NCI-H1436 treated with DMSO at 0.1 percent for 48 hours (cell line): ENCODE data around the gene METTL2A.
"Not testable (repeated sequence)": the region's sequence is repeated elsewhere in the genome, so short reads cannot be mapped to it uniquely, and the experiment has no call there.

Experiments
- DNase-seq: peaks from one replicate; lab custom pipeline; 2025; lab: John Stamatoyannopoulos, UW

METTL2A gene

DNA sequence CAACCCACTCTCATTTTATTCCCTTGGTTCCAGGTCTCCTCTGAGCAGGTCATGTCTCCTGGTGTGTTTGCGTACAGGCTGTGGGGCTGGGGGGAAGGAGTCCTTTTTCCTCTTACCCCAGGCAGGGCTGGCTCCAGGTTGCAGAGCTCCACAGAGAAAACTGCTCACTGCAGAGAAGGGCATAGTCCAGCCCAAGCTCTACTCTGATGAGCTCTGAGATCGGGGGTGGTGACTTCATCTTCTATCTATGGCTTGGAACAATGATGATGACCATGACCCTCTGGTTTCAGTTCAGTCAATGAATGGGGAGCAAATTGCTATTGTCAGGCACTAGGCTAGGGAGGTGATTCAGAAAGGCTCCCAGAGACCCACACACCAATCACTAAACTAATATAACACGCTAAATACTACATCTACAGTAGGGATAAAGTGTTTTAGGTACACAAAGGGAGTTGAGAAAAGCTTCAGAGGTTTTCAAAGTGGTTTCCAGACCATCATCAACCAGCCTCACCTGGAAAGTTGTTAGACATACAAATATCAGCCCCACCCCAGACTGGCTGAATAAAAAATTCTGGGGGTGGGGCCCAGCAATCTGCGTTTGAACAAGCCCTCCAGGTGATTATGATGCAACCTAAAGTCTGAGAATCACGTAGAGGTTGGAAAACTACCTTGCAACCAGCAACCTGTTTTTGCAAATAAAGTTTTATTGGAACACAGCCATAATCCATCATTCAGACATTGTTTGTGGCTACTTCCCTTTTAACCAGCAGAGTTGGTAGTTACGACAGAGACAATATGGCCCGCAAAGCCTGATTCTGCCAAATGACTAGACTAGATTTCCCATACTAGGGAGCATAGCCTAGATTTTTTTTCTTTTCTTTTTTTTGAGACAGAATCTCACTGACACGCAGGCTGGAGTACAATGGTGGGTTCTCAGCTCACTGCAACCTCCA is 49.6 kb downstream of the METTL2A start:
- DNase-seq, result not testable (repeated sequence)

DNA sequence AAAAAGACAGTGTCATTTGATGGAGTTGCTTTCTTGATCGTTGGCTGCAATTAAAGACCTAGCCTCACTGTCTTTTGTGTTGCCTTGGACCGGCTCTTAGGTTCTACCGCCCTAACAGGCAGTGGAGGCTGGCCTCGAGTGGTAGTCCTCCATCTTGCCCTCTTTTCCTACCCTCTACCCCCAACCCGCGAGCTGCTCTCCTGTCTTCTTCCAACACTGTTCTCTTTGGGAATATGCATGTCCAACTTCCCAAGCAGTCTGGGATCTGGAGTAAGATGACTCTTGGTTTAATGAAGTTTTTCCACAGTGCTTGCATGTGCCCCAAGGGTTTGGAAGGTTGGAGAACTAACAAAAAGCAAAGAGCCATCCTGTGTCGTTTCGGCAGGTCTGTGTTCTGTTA is 53.4 kb downstream of the METTL2A start:
- DNase-seq, result not testable (repeated sequence)

DNA sequence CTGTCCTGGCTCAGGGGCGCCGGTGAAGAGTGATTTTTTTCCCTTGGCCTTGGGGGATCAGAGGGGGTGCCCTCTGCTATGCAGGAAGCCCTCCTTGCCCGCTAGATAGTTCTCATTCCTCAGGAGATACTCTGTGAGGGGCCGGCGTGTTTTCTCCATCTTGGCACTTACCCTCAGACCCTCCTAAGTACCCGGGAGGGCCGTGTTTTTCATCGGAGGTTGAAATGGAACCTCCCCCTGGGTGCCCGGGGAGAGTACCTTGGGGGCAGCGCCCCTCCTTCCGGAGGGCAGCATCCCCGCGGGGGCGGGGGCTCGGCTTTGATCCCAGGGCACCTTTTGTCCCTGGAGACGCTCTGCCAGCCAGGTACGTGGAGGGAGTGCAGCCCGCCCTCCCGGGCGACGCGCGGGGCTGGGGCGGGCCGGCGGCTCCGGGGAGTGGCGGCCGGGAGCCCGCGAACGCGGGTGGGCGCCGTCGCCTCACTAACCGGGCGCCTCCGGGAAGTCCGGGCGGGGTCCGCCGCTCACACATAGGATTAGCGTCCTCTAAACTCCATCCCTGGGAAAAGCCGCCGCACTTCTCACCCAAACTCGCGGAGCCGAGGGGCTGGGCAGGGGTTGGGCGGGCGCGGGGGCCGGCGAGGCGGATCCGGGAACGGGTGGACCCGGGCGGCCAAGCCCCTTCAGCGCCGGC is 54.2 kb downstream of the METTL2A start:
- DNase-seq, result not testable (repeated sequence)

DNA sequence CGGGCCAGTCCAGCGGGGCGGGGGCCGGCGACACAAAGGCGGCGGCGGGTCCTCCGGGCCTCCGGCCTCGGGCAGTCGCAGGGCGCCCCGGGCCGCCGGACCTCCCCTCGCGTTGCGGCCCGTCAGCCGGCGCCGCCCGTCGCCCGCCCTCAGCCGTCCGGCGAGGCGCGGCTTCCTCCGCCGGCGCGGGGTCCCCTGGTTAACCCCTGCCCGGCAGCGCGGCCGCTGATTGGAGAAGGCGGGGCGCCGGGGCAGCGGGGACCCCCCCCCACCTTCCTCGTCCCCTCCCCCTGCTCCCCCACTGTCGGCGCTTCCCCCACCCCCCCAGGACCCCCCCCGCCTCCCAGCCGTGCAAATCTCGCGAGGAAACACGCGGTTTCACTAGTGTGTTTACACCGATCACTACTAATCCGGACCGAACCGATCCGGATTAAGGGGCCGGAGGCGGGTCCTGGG is 54.8 kb downstream of the METTL2A start, which contains the start of gene TLK2:
TSS of gene TLK2 (plus strand) at position 402 of the 456 bp plus-strand sequence. CDS start 2,301 bp downstream, outside the sequence.
- DNase-seq, result no peak

DNA sequence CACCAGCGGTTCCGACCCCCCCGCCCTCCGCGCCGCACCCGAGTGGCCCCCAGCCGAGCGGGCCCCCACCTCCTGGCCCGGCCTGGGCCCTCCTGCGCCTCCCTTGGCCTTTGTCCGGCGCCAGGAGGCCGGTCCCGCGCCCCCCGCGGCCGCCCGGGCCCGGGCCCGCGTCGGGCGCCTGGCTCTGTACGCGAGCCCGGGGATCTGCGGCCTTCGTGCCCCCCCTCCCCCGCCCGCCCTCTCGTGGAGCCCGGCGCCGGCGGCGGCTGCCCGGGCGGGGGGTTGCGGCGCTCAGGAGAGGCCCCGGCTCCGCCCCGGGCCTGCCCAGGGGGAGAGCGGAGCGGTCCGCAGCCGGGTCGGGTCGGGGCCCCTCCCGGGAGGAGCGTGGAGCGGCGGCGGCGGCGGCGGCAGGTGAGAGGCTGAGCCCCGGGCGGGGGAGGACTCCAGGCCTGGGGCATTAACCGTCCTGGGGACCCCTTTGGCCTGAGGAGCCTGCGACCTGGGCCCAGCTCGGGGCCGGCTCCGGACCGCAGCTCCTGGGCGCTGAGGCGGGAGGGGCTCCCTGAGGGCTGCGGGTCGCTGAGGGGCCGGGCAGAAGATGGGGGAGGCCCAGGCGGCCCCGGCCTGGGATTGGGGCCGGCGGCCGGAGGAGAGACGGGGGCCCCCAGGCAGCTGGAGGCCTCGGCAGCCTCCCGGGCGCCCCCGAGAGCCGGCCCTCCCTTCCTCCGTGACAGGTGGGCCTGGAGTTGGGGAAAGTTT is 55.4 kb downstream of the METTL2A start:
- DNase-seq, result not testable (repeated sequence)

DNA sequence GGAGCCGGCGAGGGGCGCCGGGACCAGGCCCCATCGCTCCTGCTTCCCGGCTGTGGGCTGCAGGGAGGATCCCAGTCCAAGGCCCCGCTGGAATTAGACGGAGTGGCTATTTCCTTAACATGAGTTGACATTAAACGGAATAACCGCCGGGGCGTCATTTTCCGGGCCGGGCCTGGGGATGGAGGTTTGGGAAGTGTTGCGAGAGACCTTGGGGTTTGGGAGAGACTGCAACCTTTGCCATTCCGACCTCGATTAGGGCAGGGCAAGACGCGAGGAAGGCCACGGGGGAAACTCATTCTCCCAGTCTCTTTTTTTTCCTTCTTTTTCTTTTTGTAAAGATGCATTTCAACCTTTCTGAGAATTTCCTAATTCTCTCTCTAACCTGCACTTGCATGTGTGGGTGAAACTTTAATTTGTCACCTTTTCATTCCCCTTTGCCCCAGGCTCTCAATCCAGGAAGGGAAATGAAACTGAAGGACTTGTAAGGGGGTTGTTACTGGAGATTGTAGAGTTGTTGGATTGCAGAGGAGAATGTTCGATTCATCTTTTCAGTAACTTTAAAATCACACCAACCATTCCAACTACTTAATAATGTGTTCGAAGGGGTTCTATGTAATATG is 56.1 kb downstream of the METTL2A start:
- not testable (repeated sequence) for DNase-seq

DNA sequence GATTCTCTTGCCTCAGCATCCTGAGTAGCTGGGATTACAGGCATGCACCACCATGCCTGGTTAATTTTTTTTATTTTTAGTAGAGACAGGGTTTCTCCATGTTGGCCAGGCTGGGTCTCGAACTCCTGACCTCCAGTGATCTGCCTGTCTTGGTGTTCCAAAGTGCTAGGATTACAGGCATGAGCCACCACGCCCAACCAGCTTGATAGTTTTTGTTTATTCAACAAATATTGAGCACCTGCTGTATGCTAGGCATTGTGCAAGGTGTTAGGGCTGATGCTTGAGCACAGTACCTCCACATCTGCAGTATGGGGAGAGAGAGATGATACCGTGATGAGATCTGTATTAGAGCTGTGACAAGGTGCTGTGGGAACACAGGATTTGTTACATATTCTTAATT is 58.9 kb downstream of the METTL2A start:
- not testable (repeated sequence) for DNase-seq

DNA sequence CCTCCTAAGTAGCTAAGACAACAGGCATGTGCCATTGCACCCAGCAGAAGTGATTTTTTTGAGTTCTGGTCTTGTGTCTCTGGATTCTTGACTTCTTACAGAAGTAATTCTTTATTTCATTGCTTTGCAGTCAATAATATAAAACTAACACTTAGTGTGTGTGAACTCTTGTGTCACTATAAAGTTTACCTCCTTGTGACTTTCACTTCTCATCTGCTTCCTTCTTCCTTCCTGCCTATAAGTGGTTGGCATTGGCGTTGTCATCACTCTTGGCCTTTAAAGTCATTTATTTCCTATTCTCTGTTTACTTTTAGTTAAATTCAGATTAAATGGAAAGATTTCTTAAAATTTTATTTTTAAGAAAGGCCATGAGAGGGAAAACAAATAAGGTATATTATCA is 67.3 kb downstream of the METTL2A start:
- DNase-seq, result not testable (repeated sequence)

DNA sequence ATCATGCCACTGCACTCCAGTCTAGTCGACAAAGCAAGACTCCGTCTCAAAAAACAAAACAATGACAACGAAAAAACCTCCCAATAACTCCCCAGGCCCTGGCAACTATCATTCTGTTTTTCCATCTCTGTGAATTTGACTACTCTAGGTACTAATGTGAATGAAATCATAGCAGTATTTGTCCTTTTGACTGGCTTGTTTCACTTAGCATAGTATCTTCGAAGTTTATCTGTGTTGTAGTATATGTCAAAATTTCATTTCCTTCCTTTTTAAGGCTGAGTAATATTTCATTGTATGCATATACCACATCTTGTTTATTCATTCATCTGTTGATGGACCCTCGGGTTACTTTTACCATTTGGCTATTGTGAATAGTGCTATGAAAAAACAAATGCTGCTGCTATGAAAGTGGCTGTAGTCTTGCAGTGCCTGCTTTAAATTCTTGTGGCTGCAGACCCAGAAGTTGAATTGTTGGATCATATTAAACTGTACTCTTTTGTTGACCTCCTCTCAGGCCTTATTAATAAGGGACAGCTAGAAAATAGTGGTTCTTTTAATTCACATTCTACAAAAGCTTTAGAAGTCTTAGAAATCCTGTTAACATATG is 69.5 kb downstream of the METTL2A start:
- DNase-seq, result not testable (repeated sequence)

DNA sequence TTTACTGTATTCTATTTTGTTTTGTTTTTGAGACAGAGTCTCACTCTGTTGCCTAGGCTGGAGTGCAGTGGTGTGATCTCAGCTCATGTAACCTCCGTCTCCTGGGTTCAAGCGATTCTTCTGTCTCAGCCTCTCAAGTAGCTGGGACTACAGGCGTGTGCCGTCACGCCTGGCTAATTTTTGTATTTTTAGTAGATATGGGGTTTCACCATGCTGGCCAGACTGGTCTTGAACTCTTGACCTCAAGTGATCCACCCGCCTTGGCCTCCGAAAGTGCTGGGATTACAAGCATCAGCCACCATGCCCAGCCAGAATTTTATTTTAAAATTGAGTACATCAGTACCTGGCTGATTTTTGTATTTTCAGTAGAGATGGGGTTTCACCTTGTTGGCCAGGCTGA is 70.4 kb downstream of the METTL2A start:
- not testable (repeated sequence) for DNase-seq

DNA sequence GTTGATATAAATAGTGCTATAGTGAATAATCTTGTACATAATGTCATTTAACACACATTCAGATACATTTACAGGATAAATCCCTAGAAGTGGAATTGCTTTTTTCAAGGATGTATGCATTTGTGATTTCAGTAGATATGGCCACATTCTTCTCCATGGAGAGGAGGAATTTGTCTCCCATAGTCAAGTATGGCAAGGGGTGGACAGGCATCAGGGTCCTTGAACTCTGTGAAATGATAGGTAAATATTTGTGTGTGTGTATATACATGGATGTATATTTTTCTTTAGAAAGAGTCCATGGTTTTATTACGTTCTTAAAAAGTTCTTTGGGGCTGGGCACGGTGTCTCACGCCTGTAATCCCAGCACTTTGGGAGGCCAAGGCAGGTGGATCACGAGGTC is 72.6 kb downstream of the METTL2A start:
- DNase-seq, result not testable (repeated sequence)

DNA sequence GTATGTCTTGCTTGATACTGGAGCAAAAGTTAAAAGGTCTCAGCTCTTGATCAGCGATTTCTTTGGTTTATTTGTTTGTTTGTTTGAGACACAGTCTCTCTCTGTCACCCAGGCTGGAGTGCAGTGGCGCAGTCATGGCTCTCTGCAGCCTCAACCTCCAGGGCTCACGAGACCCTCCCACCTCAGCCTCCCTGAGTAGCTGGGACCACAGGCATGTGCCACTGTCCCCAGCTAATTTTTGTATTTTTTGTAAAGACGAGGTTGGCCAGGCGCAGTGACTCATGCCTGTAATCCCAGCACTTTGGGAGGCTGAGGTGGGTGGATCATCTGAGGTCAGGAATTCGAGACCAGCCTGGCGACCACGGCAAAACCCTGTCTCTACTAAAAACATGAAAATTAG is 75.1 kb downstream of the METTL2A start:
- DNase-seq, result not testable (repeated sequence)
